SW480 (cell line): ENCODE measurements around the gene DPYSL4.

ENCODE experiments used
- DNase-seq: peaks from one replicate; pipeline ENCODE4 v3.0.0-alpha.2; 2016; ENCODE audit warnings: low spot score

The DPYSL4 gene

GRCh38 chr10:132243141-132243540 is 56.4 kb downstream of the DPYSL4 start:
- no peak for DNase-seq

- DNase-seq = no peak
Measured at GRCh38 chr10:132243626-132244025, 56.9 kb downstream of the DPYSL4 start.

- no peak for DNase-seq
Measured at GRCh38 chr10:132245056-132245455, 58.3 kb downstream of the DPYSL4 start.

GRCh38 chr10:132246296-132246695 is 59.5 kb downstream of the DPYSL4 start:
- DNase-seq = no peak

- DNase-seq = no peak
Measured at GRCh38 chr10:132247943-132248342, 61.2 kb downstream of the DPYSL4 start.

GRCh38 chr10:132248455-132249225 is 61.9 kb downstream of the DPYSL4 start:
- peak; percentile 53 for DNase-seq

DNA sequence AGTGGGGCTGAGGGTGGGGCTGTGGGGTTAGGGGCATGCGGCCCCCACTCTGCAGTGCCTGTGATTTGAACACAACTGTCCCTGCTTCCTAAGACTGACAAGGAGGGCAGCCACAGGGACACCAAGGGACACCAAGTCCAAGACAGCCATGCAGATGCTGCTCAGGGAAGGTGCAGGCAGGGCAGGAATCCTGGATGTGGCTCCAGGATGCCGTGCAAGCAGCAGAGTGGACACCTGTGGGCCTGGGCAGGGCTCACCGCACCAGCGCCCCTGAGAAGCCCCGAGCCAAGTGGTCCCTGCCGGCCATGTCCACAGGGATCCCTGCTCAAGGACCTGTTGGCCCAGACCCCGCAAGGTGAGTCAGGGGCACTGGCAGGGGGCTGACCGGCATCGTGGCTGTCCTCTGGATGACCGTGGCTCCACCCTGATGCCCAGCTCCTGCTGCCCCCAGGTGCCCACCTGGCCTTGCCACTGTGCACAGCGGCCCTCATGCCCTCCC is 62.5 kb downstream of the DPYSL4 start:
- no peak for DNase-seq

DNA sequence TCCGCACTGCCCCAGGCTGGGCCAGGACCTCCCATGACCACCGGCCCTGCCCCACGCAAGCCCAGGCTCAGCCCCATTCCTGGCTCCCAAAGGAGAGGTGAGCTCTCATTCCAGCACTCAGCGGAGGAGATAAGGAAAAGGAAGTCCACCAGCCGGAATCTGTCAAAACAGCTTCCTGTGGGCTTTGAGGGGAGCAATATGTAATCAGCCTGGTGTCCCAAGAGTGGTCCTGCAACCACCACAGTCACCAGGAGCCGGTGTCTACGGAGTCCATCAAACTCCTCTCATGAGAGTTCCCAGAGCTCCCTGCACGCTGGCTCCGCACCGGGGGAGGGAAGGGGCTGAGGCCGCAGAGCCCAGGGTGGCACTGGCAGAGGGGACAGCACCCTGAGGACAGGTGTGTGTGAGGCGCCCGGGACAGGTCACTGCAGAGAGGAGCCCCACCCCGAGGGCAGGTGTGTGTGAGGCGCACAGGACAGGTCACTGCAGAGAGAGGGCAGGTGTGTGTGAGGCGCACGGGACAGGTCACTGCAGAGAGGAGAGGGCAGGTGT is 63.2 kb downstream of the DPYSL4 start:
- DNase-seq = no peak

DNA sequence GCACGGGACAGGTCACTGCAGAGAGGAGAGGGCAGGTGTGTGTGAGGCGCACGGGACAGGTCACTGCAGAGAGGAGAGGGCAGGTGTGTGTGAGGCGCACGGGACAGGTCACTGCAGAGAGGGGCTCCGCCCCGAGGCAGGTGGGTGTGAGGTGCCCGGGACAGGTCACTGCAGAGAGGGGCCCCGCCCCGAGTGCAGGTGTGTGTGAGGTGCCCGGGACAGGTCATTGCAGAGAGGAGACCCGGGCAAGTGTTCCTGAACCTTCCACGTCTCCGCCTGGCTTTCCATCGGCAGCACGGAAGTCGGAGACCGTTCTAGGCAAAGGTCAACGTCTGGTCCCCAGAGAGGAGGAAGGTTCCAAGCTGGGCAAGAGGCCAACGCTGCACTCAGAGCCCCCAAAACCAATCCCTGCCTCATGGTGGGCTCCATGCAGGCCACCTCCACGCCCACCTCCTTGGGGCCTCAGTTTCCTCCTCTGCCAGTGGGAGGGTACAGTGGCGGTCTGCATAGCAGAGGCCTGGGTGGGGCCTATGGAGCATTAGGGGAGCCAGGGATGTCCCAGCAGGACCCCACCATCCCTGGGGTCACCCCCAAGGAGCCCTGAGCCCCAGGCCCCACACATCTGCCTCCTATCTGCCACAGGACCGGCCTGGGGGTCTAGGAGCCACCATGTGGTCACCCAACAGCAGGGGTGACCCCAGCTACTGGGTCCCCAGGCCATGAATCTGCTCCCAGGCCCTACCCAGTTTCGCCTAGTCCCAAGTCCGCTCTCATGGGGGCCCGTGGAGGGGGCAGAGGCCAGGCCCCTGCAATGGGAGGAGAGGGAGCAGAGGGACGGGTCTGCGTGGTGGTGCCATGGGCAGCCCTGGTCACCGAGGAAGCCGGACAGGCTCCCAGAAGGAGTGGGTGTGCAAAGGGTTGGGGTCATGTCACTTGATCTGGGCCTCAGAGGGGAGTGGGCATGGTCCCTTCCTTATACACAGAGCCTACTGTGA is 64.0 kb downstream of the DPYSL4 start:
- no peak for DNase-seq

DNA sequence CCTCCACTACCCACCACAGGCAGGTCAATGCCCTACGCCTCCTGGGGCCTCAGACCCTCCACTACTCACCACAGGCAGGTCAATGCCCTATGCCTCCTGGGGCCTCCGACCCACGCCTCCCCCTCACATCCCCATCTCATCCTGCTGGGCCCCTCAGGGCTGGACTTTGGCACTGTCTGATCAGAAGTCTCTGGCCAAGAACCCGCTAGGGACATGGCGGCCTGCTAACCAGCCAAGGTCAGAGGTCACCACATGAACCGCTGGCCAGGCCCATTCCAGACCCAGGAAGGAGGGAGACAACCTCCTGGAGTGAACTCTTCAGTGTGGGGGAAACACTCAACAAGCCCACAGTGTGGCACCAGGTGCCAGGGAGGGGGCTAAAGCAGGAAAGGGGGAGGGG is 65.2 kb downstream of the DPYSL4 start:
- no peak for DNase-seq

DNA sequence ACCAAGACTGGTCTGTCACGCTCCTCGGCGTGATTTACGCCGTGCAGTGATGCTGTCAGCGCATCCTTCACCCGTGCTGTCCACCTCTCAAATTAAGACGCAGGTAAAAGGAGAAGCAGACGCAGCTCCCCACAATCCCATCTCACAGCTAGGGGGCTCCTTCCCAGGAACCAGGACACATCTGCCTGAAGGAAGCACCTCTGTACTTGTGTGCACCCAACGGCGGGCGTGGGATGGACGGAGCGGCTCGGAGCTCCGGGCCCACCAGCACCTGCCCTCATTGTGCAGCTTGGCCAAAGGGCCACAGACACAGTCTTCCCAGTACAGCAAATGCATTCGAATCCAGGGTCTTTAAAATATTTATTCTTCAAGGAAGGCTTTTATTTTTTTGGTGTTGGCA is 65.7 kb downstream of the DPYSL4 start:
- no peak for DNase-seq

GRCh38 chr10:132253092-132253687 is 66.4 kb downstream of the DPYSL4 start:
- DNase-seq = no peak

DNA sequence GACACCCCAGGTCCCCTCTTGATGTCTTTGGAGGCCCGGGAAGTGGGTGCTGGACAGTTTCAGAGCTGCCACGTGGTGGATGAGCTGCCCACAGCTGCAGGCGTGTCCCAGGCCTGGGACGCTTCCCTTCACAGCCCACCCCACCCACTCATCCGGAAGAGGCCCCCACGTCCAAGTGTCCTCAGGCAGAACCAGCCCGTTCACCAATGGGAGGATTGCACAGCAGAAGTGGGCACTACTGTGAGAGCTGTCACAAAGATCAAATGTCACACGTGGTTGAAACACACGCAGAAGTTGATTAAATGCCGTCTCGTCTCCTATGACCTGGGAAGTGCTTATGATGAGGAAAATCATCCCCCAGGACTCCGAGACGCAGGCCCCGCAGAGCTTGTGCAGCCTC is 68.1 kb downstream of the DPYSL4 start:
- no peak for DNase-seq
